HL-60/S4 (cell line): Measurements from ENCODE around the gene MCAT.
"Not testable (repeated sequence)": the region's sequence is repeated elsewhere in the genome, so short reads cannot be mapped to it uniquely, and the experiment has no call there.

ENCODE experiments used
- in situ Hi-C: fragments of 300-500 bp; cut with MboI; formaldehyde crosslinking; loops from 2 replicates; pipeline ENCODE4 v1.14.3; 2022; ENCODE audit warnings: low sequenced_read_pairs

Gene MCAT

DNA sequence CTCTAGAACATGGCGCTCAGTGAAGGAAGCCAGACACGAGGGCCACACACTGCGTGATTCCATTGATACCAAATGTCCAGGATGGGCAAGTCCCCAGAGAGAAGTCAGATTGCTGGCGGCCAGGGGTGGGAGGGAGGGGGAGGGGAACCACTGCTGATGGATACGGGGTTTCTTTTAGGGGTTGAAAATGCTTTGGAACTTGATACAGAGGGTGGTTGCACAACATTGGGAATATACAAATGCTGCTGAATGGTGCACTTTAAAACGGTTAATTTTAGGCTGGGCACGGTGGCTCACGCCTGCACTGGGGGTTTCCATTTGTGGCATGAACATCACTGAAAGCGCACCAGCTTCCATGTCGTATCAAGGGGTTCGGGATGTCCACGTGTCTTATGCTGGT lies 13.2 kb upstream of the MCAT start:
- in situ Hi-C loops: no loop called here

DNA sequence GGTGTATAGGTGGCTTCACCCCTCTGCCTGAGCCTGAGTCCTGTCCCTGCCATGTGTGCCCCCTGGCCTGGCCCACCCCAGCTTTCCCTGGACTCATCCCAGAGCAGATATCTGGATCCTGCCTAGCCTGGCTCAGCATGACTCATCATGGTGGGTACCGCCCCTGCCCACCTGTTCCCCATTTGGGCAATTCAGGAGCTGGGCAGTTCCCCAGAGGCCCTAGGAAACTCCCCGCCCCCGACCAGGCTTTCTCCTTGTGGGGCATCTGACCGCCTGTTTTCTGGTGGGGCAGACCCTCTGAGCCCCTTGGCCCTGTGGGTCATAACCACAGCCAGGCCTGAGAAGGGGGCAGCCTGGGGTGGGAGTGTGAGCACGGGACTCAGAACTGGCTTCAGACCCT lies 12.6 kb upstream of the MCAT start:
- in situ Hi-C loops: no loop called here

DNA sequence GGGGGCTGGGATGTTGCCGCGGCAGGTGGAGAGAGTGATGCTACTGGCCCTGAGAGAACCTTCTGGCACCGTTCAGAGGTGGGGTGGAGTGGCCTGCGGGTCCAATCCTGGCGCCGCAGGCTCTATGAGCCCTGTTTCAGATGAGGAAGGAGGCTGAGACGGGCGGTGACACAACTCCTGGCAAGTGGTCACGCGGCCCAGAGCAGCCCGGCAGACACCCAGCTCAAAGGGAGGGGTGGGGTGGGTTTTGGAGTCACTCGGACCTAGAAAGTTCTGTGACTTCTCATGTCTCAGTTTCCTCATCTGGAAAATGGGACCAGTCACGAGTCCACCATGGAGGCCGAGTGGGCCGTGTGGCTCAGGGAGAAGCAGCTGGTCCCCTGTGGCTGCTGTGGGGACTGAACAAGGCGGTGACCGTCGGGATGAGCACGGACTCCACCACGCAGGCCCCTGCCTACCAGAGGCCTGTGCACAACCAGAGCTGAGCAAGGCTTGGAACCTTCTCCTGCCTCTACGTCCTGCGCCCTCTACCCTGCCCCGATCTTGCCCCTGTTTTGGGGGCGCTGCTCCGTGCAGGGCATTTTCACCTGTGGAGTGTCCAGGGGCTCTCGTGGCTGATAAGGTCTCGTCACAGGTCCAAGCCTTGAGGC lies 11.8 kb upstream of the MCAT start:
- in situ Hi-C loops: no loop called here

DNA sequence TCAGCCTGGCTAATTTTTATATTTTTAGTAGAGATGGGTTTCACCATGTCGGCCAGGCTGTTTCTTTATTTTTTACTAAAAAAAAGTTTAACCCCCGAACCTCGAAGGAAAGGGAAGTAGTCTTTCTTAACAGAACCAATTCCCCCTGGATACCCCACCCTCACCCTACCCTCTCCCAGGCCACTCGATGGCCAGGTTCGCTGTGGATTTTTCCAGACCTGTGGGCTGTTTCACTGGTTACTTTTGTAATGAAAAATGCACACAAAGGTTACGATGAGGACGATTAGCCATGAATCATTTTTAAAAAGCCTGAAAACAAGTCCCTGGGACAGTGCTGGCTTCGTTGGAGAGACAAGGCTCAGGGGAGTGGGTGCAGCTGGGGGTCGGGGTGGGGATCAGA lies 10.7 kb upstream of the MCAT start:
- in situ Hi-C loops: no loop called here

DNA sequence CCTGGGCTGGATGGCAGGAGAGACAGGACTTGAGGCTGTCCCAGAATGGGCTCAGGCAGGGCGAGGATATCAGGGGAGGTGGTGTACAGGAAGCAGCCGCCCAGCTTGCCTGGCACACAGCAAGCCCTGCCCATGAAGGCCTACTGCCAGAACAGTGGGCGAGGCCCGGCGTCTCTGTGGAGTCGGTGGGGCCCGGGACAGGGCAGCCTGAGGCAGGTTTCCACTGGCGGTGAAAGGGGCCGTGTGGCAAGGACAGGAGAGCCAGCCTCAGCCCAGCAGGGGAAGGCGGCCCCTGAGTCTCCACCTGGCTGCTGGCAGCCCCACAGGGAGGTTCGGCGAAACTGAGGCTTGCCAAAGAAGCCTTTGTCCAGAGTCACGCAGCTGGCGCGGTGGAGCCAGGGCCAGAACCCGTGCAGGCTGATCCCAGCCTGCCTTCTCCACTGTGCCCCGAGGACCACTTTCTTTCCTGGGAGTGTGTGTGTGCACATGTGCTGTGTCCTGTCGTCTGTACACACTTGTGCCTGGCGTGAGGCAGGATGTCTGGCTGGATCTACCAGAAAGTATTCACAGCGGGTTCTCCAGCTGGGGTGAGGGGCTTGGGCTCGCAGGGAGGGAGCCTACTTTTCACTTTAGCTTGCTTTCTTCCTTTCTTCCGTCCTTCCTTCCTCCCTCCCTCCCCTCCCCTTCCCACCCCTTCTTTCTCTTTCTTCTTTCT lies 9.3 kb upstream of the MCAT start:
- in situ Hi-C loops: no loop called here

DNA sequence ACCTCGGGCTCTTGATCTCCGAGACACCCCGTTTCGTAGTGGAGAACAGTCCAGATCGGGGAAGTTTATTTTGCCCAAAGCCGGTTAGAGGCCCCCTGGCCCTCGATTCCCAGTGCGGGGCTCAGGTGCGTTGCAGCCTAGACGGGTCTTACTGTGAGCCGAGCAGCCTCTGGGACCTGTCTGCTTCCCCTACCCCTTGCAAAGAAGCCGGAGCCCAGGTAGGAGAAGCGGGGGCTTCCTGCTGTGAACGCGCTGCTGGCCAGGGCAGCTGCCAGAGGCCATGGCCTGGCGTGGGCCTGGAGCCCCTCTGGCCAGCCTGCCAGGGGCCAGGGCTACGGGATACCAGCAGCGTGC lies 8.8 kb upstream of the MCAT start:
- in situ Hi-C loops: no loop called here

DNA sequence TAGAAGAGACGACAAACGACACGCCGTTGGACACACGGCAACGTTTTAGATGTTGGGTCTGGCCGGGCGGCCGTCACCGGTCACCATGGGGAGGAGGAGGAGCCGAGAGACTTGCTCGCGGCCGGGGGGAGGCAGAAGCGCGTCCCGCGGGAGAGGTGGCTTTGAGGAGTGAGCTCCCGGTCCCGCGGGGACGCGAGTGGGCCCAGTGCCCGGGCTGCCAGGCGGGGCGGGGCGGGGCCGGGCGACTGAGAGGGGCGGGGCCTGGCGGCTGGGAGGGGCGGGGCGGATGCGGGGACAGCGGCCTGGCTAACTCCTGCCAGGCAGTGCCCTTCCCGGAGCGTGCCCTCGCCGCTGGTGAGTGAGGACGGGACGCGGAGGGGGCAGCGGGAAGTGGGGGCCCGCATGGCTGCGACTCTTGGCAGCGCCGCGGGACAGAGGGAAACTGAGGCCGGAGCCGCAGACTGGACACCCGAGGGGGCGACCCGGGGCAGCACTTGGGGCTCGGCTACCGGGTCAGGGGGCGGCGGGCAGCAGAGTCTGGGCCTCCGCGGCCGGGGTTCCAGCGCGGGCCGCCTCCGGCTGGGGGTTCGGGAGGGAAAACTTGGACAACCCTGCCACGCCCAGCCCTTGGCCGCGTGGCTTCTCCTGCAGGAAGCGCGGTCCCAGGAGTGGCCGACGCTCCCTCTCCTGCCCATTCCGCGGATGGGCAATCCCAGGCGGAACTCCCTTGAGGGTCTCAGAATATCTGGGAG lies 8.2 kb upstream of the MCAT start, which contains the start of gene TSPO:
TSPO (plus strand) TSS at position 309 of the 752 bp plus-strand sequence. CDS start 7,680 bp downstream, outside the sequence.
- in situ Hi-C loops: no loop called here

DNA sequence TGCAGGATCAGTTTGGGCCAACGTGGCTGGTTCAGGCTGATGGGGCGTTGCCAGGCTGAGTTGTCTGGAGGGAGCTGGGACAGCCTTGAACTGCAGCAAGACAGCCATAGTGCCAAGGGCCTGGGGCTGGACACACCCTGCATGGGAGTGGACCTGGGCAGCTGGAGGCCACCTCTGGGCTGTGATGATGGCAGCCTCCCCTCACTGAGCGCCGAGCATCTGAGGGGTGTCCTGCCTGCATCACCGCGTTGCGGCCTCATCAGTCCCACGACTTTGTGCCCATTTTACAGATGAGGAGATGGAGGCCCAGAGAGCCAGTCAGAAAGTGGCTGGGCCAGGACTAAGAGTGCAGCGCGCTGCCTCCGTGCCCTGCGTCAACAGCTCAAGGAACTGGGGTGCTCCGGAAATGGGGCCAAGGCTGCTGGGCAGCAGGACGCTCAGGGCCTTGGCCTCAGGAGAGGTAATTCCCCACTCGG lies 7.6 kb upstream of the MCAT start:
- in situ Hi-C loops: no loop called here

DNA sequence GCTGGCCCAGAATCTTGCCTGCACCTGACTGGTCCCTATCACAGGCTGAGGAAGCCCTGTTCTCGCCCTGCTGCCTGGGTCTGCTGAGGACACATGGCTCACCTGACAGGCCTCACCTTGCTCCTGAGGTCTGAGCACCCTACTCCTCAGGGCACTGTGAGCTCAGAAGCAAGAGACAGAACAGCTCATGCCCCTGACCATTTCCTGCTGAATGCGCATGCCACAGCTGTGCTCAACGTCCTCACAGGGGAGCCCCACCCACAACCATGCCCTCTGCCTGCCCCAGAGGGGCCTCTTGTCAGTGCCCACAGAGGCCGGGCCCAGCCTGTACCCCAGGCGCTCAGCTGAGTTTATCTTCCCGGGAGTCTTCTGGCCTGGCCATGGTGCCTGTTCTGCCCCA lies 5.4 kb upstream of the MCAT start:
- in situ Hi-C loops: no loop called here

DNA sequence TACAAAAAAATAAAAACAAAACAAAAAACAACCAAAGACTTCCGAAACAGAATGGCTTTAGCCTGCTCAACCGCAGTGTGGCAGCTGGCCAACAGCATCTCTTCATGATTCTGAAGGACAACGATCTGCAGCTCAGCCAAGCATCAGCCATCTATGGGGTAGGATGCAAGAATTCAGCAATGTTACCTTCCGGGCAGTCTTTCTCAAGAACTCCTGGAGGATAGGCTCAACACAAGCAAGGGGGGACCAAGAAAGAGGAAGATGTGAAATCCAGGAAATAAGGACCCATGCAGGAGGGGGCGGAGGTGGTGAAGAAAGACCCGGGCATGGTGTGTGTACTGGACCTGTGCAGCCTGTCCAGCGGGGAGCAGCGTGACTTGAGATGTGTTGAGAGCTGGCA lies 4.6 kb upstream of the MCAT start:
- in situ Hi-C loops: no loop called here

DNA sequence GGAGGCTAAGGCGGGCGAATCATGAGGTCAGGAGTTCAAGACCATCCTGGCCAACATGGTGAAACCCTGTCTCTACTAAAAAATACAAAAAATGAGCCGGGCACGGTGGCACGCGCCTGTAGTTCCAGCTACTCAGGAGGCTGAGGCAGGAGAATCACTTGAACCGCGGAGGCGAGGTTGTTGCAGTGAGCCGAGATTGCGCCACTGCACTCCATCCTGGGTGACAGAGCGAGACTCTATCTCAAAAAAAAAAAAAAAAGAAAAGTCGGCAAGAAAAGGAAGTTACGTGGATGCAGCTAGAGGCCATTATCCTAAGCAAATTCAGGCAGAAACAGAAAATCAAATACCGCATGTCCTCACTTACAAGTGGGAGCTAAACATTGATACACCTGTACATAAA lies 3.1 kb upstream of the MCAT start:
- in situ Hi-C loops: not testable (repeated sequence)

DNA sequence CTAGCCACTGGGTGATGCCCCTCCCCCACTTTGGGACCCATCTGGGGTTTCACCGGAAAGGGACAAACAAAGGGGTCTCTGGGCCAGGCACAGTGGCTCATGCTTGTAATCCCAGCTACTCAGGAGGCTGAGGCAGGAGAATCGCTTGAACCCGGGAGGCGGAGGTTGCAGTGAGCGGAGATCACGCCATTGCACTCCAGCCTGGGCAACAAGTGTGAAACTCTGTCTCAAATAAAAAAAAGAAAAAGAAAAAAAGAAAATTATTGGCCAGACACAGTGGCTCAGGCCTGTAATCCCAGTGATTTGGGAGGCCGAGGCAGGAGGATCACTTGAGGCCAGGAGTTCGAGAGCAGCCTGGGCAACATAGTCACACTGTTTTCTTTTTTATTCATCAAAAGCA lies 2.2 kb upstream of the MCAT start:
- in situ Hi-C loops: not testable (repeated sequence)

DNA sequence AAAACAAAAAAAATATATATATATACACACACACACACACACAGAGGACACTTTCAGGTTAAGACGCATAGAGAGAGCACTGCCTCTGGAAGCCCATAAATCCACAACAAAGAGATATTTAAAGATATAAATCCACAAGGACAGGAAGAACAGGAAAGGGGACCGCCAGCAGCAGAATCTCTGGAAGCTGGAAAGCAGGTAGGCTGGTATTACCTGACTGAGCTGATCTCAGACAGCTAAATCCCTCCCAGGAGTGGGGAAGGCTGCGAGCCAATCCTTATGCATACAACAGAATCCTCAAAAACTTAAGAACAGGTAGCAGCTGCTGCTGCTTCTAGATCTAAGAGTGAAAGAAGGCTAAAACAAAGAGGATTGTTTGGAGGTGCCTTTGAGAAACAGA lies 1.8 kb upstream of the MCAT start:
- in situ Hi-C loops: no loop called here

DNA sequence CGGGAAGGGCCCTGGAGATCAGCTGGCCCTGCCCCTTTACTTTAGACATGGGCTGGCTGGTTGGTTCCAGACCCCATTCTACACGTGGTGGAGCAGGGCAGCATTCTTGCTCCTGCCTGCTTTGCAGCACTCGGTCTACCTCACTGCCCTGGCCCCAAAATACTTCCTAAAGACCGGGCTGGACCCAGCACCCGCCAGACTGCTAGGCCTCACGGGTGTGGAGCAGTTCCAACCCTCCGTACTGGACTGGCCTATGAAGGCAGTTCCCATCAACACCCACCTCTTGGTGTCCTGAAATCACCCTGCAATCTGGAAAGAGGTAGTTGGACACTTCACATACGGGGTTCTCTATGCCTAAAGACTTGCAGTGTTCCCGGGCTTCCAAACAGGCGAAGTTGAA lies 6.4 kb downstream of the MCAT start:
- in situ Hi-C loops: no loop called here

DNA sequence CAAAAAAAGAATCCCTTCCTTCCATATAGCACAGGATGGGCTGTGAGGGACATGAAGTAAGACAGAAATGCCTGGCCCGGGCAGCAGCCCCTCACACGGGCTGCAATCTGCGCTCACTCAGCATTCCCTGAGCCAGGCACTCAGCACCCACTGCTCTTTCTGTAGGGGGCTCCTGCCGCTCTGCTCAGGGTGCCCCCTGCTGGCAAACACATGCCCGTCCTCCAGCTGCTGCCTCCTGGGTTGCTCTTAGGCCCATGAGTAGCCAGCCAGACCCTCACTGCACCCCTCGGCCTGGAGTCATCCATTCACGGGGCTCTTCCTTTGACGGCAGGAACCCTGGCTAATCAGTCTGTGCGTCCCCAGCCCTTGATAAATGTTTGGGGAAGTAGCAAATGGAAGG lies 6.9 kb downstream of the MCAT start:
- in situ Hi-C loops: no loop called here

DNA sequence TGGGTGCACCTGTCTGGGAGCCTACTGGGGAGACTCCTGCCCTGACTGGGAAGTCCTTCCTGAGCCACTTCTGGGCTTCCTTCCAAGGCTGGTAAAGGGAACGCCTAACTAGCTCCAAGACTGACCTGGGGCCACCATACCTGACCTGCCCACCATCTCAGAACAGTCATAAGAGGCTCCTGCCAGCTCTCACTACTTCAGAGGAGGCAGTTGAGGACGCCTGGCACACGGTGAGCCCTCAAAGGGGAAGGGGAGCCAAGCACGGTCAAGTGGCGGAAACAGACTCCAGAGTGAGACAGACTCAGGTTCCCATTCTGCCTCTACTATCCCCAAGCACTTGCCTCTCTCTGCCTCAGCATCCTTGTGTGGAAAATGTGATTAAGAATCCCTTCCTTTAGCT lies 7.6 kb downstream of the MCAT start:
- in situ Hi-C loops: no loop called here

DNA sequence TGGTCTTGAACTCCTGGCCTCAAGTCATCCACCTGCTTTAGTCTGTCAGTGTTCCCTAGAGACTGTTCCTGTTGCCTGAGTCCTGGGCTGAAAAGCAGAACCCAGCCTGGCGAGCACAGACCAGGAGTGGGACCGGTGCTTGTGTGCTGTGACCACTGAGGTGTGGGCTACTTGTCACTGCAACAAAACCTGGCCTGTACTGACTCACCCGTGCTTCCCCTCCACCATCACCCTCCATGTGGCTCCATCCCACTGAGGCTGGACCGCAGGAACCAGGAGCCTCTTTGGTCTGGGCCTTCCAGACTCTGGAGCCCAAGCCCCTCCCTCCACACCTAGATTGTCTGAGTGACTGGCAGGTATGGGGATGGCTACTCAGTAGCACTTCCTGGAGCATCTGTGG lies 8.6 kb downstream of the MCAT start:
- in situ Hi-C loops: no loop called here

DNA sequence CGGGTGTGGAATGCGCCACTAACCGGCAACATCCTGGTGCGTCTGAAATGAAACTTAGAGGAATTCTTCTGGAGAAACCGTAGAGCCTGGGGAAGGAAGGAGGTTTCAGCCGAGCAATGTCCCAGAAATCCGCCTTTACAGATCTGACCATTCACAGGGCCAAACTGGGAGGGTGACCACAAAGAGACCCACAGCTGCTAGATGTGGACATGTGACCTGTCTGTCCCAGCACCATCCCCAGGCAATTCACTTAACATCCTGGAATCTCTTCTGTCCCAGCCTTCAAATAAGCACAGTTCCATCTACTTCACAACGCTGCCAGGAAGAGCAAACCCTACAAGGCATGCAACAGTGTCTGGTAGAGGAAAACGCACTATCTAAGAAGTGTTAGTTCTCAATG lies 9.8 kb downstream of the MCAT start:
- in situ Hi-C loops: no loop called here

DNA sequence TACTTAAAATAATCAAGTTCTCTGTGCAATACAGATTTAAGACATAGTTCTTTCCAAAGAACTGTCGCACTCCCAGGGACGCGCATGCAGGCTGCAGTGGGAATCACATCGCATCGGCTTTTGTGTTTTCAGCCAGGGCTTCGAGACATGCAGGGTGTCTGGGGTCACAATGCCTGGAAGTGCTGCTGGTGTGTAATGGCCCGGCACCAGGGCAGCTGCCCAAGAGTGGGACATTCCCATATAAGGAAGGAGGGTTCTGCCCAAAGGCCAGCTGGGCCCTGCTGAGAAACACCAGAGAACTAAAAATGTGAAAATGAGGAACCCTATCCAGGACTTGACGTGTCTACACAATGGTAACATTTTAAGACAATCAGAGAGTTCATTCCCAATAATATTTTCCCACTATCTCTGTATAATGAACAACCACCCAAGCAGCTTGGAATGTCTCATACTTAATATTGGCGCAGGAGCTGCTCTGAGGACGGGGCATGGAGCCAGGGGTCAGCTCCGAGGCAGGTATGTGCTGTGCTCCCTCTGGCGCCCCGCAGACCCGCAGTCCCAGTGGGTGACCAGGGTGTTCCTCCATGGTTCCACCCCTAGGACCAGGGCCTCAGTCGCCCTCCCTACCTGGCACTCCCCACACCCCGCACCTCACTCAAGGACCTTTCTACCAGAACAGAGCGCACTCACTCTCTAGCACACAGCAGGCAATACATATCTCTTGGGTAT lies 11.3 kb downstream of the MCAT start:
- in situ Hi-C loops: no loop called here

DNA sequence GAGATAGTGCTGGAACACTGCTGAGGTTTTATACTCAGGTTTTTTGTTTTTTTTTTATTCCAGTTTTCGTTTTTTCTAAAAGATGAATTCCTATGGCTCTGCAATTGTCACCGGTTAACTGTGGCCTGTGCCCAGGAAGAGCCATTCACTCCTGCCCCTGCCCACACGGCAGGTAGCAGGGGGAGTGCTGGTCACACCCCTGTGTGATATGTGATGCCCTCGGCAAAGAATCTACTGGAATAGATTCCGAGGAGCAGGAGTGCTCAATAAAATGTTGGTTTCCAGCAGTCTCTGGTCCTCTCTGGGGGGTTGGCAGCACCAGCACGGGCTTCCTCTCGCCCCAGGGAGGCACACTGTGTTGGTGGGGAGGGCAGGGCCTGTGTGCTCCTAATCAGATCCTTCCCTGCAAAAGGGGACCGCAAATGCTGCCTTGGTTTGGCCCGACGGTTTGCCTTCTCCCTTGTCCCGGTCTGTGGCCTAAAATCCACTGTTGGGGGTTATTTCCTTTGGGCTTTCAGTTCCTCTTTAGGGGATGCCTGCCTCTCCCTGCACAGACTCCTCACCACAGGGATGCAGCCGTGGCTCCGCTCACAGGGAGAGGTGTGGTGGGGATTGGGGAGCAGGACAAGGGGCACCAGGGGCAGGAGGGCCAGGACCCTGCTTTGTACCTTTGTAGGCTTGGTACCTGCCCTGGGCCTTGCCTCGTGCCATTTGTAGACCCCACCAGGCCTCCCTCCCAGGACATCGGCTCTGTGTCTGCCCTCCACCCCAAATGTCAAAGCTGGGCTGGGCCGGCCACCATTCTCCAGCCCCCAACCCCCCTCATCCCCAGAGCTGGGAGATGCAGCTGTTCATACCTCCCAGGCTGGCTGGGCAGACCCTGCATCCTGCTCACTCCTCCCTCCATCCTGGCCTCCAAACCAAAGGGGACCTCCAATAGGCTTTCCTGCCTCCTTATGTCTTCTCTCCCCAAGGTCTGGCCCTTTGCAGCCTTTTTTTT lies 13.5 kb downstream of the MCAT start:
- in situ Hi-C loops: no loop called here
